NCI-H748 (cell line): ENCODE data around the gene CALCR.
"Not testable (repeated sequence)": the region's sequence is repeated elsewhere in the genome, so short reads cannot be mapped to it uniquely, and the experiment has no call there.

ENCODE experiments used
- DNase-seq: peaks from one replicate; lab custom pipeline; 2025; ENCODE audit not compliant: unreplicated experiment; lab: John Stamatoyannopoulos, UW

Gene CALCR

DNA sequence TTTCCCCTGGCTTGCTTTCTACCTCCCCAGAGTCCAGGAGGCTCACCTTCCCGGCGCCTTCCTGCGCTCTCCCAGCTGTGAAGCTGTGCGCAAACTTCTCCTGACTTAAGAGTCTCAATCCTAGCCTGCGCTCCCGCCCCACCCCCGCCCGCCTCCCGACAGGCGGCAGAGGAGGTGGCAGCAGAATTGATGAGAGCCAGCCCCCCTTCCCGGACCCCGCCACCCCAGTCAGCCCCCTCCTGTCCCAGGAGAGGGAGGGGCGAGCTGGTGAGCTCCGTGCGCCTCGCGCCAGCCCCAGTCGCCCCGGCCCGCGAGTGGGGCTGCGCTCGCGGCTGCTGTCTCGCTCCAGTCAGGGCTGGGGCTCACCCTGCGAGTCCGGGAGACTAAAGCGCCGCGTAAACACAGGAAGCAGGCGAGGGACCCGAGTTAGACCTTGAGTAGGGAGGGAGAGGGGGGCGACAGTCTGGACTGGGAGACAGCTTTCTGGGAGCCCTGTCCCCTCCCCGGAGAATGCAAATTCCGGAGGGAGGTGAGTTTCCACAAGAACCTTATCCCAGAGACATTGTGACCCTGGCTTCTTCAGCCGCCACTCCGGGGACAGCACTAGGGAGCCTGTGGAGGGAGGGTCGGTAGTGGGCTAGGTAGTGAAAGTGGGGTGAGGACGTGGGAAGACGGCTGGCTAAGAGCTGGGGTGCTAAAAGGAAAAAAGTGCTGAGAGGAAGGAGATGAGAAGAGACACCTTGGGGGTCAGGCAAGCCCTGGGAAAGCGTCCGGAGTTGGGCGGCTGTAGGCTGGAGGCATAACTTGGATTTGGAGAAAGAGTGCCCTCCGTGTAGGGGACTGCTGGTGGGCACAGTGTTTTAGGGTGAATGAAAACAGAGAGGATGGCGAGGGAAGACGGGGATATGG, at the start of gene CALCR:
TSS of gene CALCR (minus strand) at position 79 of the 909 bp plus-strand sequence. CDS start 87,743 bp downstream, outside the sequence.
- DNase-seq, result peak; percentile 60

GRCh38 chr7:93623816-93624215, 49.3 kb upstream of the CALCR start:
- DNase-seq, result no peak

DNA sequence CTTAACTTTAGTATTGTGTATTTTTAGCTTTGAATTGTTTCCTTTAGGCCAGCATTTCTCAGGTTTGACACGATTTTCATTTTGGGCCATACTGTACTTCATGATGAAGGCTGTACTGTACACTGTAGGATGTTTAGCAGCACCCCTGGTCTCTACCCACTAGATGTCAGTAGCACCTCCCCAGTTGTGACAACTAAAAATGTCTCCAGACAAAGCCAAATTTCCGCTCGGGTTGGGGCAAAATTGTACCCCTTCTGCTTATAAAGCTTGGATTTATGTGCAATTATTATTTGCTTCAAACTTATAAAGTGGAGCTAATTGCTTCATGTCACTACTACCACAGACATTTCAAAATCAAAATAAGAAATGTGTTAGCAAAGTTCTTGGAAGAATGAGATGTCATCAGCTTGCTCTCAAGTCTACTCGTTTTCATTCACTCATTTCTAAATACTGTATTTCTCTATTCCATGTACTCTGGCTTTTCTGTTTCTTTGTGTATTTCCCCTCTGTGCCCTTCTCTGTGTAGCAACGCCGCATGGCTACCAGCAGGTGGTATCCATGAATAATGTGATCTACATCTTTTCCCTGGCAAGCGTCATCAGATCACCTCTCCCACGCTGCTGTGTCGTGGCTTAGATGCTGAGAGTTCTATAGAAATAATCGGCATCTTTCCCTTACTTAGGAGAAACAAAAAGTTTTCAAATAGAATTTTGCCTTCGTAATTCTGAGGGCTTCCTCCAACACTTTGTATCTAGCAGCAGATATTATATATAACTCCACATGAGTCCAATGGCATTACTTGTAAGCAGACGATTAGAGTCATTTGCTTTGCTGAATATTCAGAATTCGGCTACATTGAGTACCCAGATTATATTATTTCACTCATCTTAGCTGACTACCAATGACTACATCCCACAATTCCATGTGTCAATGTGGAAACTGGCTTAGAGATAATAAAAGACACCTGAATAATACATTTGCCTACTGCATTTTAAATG, 47.8 kb upstream of the CALCR start:
- DNase-seq, result peak; percentile 53

DNA sequence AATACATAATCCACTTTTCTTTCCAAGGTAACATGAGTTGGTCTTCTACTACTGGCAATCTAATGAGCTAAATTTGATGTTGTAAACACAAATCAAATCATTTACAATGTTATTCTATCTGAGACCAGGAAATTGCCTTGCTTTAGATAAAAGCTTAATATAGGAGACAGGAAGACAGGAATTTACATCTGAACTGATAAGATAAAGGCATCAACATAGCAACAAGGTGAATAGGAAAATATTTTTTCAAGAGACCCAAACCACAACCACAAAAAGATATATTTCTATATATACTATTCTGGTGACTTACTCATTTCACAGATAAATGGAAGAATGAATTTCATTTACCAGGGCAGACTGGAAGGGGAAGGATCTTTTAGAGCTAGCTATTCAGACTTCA, 46.3 kb upstream of the CALCR start:
- no peak for DNase-seq

- DNase-seq, result no peak
Observed at GRCh38 chr7:93620057-93620456, 45.5 kb upstream of the CALCR start.

- DNase-seq, result peak; percentile 29
Observed at GRCh38 chr7:93601363-93601762, 26.8 kb upstream of the CALCR start.

DNA sequence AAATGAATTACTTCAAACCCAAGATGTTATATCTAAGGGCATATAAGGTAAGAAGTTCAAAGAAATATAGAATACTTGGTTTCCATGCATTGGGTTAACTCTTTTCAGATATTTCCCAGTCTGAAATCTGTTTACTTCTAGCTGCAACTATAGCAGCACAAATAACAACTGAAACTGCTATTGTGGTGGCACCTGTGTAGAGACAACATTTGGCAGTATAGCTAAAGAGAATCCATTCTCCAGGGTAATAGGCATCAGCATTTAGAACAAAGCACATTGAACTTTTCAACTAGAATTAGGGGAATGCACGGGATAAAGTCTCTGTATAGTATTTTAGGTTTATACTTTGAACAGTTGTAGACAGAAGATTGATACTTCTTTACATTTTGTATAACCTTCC, 19.7 kb upstream of the CALCR start:
- no peak for DNase-seq

DNA sequence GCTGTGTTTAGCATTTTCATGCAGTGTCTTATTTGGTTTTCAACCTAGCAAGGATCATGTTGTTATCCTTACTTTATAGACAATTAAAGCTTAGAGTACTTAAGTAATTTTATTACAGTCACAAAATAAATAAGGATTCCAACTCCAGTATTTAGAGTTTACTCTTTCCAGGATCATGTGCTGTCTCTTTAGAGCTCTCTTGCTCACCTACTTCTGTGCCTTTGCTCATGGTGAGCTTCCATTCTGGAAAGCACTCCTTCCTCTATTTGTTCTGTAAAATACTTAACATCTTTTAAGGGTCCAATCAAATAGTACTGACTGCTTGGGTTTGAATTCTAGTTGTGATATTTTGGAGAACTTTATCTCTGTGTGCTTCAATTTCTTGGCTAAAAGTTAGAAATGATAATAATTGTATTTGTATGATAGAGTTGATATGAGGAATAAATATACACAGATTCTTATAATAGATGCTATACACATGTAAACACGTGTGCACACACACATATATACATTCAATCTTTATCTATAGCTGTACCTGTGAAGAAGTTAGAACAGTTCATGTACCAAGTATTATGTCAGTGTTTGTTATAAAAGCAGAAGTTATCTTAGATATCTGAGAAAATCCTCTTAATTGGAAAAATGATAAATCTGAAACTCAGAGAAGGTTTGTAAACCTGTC, 18.2 kb upstream of the CALCR start:
- DNase-seq, result peak; percentile 10

GRCh38 chr7:93591224-93592050, 16.9 kb upstream of the CALCR start:
- not testable (repeated sequence) for DNase-seq

GRCh38 chr7:93586479-93586865, 11.9 kb upstream of the CALCR start:
- DNase-seq, result not testable (repeated sequence)

- not testable (repeated sequence) for DNase-seq
Observed at GRCh38 chr7:93585694-93586478, 11.4 kb upstream of the CALCR start.

DNA sequence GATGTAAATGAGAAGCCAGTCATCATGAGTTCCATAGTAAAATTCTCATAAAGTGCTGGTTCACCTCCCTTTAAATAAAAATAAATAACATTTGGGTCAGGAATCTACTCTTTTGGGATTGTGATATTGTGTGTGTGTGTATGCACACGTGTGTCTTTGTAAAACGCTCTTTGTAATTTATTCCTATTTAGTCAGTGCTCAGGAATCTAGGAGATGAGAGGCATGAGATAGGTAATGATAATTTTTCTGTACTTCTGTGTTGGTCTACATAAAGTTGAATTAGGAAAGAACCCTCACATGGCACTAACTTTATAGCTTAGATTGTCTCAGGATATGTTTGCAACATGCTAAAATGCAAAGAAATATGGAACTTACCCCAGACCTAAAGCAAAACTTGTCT, 4.9 kb upstream of the CALCR start:
- no peak for DNase-seq

- DNase-seq, result no peak
Observed at GRCh38 chr7:93578762-93579161, 4.2 kb upstream of the CALCR start.

- DNase-seq, result peak; percentile 18
Observed at GRCh38 chr7:93575555-93576399, 1.3 kb upstream of the CALCR start.

GRCh38 chr7:93574269-93574645, 267 bp downstream of the CALCR start:
- DNase-seq, result peak; percentile 48

GRCh38 chr7:93569189-93569588, 5.3 kb downstream of the CALCR start:
- no peak for DNase-seq

GRCh38 chr7:93566876-93567275, 7.6 kb downstream of the CALCR start:
- no peak for DNase-seq

DNA sequence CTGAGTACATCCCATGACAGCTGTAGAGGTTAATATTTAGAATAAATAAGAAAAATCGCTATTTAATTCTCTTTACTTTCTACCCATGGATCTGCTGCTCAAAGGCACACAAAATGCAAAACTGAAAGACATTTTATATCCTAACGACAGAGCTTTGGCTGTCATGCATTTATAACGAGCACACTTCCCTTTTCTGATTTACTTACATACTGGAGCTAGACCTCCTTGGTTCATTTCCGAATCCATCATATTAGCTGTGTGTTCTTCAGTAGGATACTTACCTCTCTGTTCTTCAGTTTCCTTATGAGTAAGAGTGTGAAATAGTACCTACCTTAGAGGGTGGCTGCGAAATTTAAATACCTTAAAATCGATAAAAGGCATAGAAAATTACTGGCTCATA, 10.9 kb downstream of the CALCR start:
- DNase-seq, result no peak
